Ovary (tissue), 9 donors: ENCODE data around the gene KRT80. TPM values are rescaled to one million over a fixed set of nuclear protein-coding genes. Genes with fewer than 3 reads are reported as not detected.

Experiments
- DNase-seq, 5 donors: peaks; one replicate each; pipeline ENCODE4 v3.0.0-alpha.2; 2019 to 2020
- H3K27ac ChIP-seq, 2 donors: fragments of 200-600 bp; one replicate each; pipeline versions ENCODE4 v1.5.1 to v1.8.0; 2019 to 2022
- H3K27me3 ChIP-seq: fragments of 200-600 bp; one replicate; pipeline ENCODE4 v1.8.0; 2022
- H3K36me3 ChIP-seq: fragments of 200-600 bp; sonication (generic); one replicate; pipeline ENCODE4 v1.5.1; 2019
- H3K4me1 ChIP-seq: one replicate; pipeline ENCODE4 v1.8.1; 2013; ENCODE audit warnings: mild to moderate bottlenecking, moderate library complexity; ENCODE audit not compliant: insufficient read depth
- H3K4me3 ChIP-seq: fragments of 200-600 bp; sonication (generic); one replicate; pipeline ENCODE4 v1.5.1; 2017
- H3K9me3 ChIP-seq, 2 donors: fragments of 200-600 bp in 1 of 2; sonication (generic) in 1 of 2; one replicate each; pipeline versions ENCODE4 v1.5.1 to v1.8.1; 2013 to 2019; ENCODE audit warnings: mild to moderate bottlenecking in 1 of 2, moderate library complexity in 1 of 2
- CTCF ChIP-seq, 3 donors: fragments of 450-650 bp in 2 of 3; fragments of 200-600 bp in 1 of 3; IDR thresholded peaks; one replicate each; pipeline versions ENCODE4 v1.5.1 to v1.8.0; 2016 to 2022; ENCODE audit warnings: antibody characterized with exemption in 3 of 3, mild to moderate bottlenecking in 1 of 3
- EP300 ChIP-seq: sonication (generic); formaldehyde crosslinking; IDR thresholded peaks from one replicate; pipeline ENCODE4 v1.6.1; 2017; ENCODE audit warnings: antibody characterized with exemption
- POLR2A ChIP-seq: fragments of 450-650 bp; IDR thresholded peaks from one replicate; pipeline ENCODE4 v1.6.1; 2017; ENCODE audit warnings: antibody characterized with exemption, mild to moderate bottlenecking, moderate library complexity
- WGBS, 3 donors: extraction: QIAGEN DNeasy Blood & Tissue Kit in 1 of 3; methylation state at CpG; one replicate each; pipeline versions ENCODE4 v1.1.5 to v1.1.7; 2013 to 2017; 5-methylcytosine and 5-hydroxymethylcytosine counted together
- intact Hi-C, 4 donors: fragments of 100-400 bp; cut with DNase I; formaldehyde crosslinking; loops; one replicate each; pipeline versions ENCODE4 v1.11.0 to v1.15.1; 2022 to 2023
- polyA plus RNA-seq, 2 donors: library from polyadenylated mRNA; stranded (reverse); fragments of 200-250 nt in 1 of 2; fragments of 350-450 nt in 1 of 2; fragmentation: Illumina TruSeq in 1 of 2; extraction: RNeasy Lipid Tissue Mini Kit (QIAGEN cat#74804) in 1 of 2; gene quantifications; one replicate each; pipeline ENCODE4 v1.2.3, GENCODE V29; 2013 to 2014
- total RNA-seq, 7 donors: library from RNA; depleted of rRNA in 2 of 7; stranded (reverse); fragments of >200 nt in 2 of 7; fragmentation: NEBNext Ultra II Directional in 3 of 7; extraction: Animal tissue kit (Norgen Biotek cat#: 25700) in 3 of 7; gene quantifications; one replicate each; pipeline versions ENCODE4 v1.1.0 to v1.2.4, GENCODE V29; 2016 to 2023
- donor health status: DM: no; HTN: no; CAD: no; lungs with moderate emphysema.
- donor health status: DM: no; HTN: no; CAD: no.
- donor health status: Bipolar disorder and iron deficiency.
- donor health status: DM: yes; HTN: yes; CAD: no.
- donor health status: DM: no; HTN: no; CAD: no.
- donor health status: DM: yes; HTN: yes; CAD: no.

Gene KRT80
- total and polyA plus RNA-seq, 9 donors: 0.05 to 13.2 (median 0.99) TPM; not detected in 1

GRCh38 chr12:52225752-52226151 is 33.9 kb upstream of the KRT80 start:
- DNase-seq: peak in 1 of 5 donors; percentile 0
- H3K27ac ChIP-seq: no peak overlapping the region
- WGBS, 3 donors: 81 to 85% (median 83%) methylated on average over 4 of the region's 4 CpGs
- H3K27me3 ChIP-seq: no peaks in the 10 kb centered on the region
- H3K36me3 ChIP-seq: no peaks in the 10 kb centered on the region
- TF ChIP-seq CTCF (IDR thresholded peaks at IDR 0.05) (no peak), POLR2A (no peak), EP300 (no peak)
- no peak overlapping the region for H3K4me3 ChIP-seq
- peaks cover 2% of the 10 kb centered on the region for H3K4me1 ChIP-seq
- H3K9me3 ChIP-seq: no peaks in the 10 kb centered on the region
- intact Hi-C loops: no loop called here

- Histone ChIP-seq H3K27ac (no peak overlapping the region), H3K27me3 (no peaks in the 10 kb centered on the region), H3K36me3 (no peaks in the 10 kb centered on the region), H3K9me3 (no peaks in the 10 kb centered on the region), H3K4me3 (no peak overlapping the region), H3K4me1 (no peaks in the 10 kb centered on the region)
- intact Hi-C loops: no loop called here
- WGBS, 3 donors: 66 to 80% (median 76%) methylated on average over 3 of the region's 3 CpGs
- DNase-seq: no peak
- TF ChIP-seq EP300: no peak
- no peak for TF ChIP-seq CTCF (IDR thresholded peaks at IDR 0.05)
- no peak for TF ChIP-seq POLR2A
These were observed 32.3 kb upstream of the KRT80 start for GRCh38 chr12:52224151-52224550.

- intact Hi-C loops: no loop called here
These were observed 31.7 kb upstream of the KRT80 start for GRCh38 chr12:52223406-52224039.

GRCh38 chr12:52222692-52223091 is 30.9 kb upstream of the KRT80 start:
- H3K27ac ChIP-seq: no peak overlapping the region
- WGBS, 3 donors: 86 to 92% (median 89%) methylated on average over 4 of the region's 4 CpGs

More at GRCh38 chr12:52223406-52224039, 31.7 kb upstream of the KRT80 start:
- Histone ChIP-seq H3K27ac (no peak overlapping the region), H3K27me3 (no peaks in the 10 kb centered on the region), H3K9me3 (no peaks in the 10 kb centered on the region), H3K4me1 (no peaks in the 10 kb centered on the region), H3K4me3 (no peak overlapping the region), H3K36me3 (no peaks in the 10 kb centered on the region)
- TF ChIP-seq POLR2A: no peak
- no peak for TF ChIP-seq EP300
- DNase-seq: no peak
- 93% methylated on average over 5 of the region's 5 CpGs for WGBS, 3 donors

GRCh38 chr12:52221912-52222457 is 30.2 kb upstream of the KRT80 start:
- TF ChIP-seq EP300 (no peak), POLR2A (no peak)
- Histone ChIP-seq H3K4me1 (peaks cover 2% of the 10 kb centered on the region), H3K27ac (no peak overlapping the region), H3K4me3 (no peak overlapping the region), H3K36me3 (no peaks in the 10 kb centered on the region), H3K9me3 (no peaks in the 10 kb centered on the region), H3K27me3 (no peaks in the 10 kb centered on the region)
- intact Hi-C loops: no loop called here
- WGBS, 3 donors: 15 to 23% (median 16%) methylated on average over 8 of the region's 8 CpGs
- DNase-seq: peak in 1 of 5 donors; percentile 10

More at GRCh38 chr12:52222692-52223091, 30.9 kb upstream of the KRT80 start:
- peak in 1 of 5 donors; percentile 1 for DNase-seq
- H3K27me3 ChIP-seq: no peaks in the 10 kb centered on the region
- H3K4me3 ChIP-seq: no peak overlapping the region
- H3K36me3 ChIP-seq: no peaks in the 10 kb centered on the region
- no peak for TF ChIP-seq POLR2A
- no peaks in the 10 kb centered on the region for H3K9me3 ChIP-seq
- intact Hi-C loops: no loop called here
- no peaks in the 10 kb centered on the region for H3K4me1 ChIP-seq

- 77 to 82% (median 77%) methylated on average over 4 of the region's 4 CpGs for WGBS, 3 donors
- Histone ChIP-seq H3K27me3 (no peaks in the 10 kb centered on the region), H3K4me1 (peaks cover 2% of the 10 kb centered on the region), H3K27ac (no peak overlapping the region), H3K36me3 (no peaks in the 10 kb centered on the region), H3K4me3 (no peak overlapping the region), H3K9me3 (no peaks in the 10 kb centered on the region)
- TF ChIP-seq CTCF (IDR thresholded peaks at IDR 0.05): no peak
- TF ChIP-seq EP300: no peak
- no peak for TF ChIP-seq POLR2A
- intact Hi-C loops: no loop called here
- DNase-seq: no peak
These were observed 29.4 kb upstream of the KRT80 start for GRCh38 chr12:52221070-52221781.
